GM12872 (cell line): ENCODE results near the gene ISY1.

Source experiments
- TF ChIP-seq, protein P1 (sequence below): IDR thresholded peaks from 3 replicates; pipeline ENCODE4 v1.5.1; 2011; ENCODE audit warnings: low read depth, mild to moderate bottlenecking, low read length, moderate library complexity; ENCODE audit not compliant: insufficient read depth

The ISY1 gene

DNA sequence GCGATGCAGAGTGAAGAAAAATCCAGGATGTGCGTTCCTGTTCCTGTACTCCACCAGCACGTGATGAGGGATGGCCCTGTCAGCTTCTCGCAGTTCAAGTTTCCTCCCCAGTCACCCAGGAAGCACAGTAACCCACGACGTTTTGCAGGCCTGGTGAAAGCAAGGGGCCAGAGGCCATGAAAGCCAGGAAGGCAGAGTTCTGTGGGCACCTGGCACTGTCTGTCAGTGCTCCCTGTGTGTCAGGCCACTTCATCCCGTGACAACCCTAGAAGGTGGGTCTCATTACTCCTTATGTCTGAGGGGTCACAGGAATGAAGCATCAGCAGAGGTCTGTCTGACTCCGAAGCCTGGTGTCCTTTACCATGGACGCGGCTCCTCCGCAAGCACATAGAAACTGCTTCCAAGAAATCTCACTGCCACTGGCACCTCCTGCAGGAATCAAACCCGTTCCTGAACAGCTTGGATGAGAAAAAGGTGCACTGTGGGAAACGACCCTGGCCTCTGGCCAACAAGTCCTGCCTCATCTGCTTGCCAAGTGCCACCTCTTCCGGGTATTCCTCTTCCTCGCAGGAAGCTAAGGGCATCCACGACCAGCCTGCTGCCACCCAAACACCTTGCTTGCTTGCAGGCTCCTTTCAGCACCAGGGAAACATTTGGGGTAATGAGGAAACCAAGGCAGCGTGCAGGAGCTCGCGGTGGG, 53.8 kb downstream of the ISY1 start:
- TF ChIP-seq, protein P1, sequence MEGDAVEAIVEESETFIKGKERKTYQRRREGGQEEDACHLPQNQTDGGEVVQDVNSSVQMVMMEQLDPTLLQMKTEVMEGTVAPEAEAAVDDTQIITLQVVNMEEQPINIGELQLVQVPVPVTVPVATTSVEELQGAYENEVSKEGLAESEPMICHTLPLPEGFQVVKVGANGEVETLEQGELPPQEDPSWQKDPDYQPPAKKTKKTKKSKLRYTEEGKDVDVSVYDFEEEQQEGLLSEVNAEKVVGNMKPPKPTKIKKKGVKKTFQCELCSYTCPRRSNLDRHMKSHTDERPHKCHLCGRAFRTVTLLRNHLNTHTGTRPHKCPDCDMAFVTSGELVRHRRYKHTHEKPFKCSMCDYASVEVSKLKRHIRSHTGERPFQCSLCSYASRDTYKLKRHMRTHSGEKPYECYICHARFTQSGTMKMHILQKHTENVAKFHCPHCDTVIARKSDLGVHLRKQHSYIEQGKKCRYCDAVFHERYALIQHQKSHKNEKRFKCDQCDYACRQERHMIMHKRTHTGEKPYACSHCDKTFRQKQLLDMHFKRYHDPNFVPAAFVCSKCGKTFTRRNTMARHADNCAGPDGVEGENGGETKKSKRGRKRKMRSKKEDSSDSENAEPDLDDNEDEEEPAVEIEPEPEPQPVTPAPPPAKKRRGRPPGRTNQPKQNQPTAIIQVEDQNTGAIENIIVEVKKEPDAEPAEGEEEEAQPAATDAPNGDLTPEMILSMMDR, result no peak

DNA sequence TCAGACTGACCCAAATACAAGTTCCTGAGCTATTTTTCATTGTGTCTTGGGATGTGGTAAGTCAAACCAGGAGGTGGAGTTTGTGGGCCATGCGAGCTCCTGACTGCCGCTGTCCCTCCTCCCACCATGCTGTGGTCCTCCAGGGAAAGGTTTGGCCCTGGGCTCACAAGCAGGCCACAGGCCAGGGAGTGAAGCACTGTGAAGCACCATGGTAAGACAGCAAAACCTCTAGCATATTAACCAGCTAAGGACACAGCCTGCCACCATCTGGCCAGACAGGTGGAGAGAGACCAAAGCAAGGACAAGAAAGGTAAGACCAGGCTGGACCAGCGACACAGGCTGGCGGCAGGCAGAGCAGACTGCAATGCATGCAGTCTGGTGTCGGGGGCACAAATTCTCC, 54.5 kb downstream of the ISY1 start:
- TF ChIP-seq, protein P1, result no peak

DNA sequence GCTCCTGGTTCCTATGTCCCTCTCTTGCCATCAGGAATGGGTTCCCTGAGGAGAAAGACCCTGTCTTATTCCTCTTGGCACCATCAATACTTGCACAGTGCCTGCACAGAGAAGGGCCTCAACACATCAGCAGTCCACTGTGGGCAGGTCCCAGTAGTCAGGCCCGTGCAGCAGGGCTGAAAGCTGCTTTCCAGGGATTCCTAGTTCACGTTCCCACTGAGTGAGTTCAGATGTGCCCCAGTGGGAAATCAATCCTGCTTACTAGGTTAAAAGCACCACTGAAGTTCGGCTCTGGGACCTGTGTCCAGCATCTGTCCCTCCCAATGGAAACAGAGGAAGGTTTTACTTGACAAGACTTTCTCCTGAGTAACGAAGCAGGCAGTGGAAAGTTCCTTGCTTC, 55.0 kb downstream of the ISY1 start:
- TF ChIP-seq, protein P1, result no peak

DNA sequence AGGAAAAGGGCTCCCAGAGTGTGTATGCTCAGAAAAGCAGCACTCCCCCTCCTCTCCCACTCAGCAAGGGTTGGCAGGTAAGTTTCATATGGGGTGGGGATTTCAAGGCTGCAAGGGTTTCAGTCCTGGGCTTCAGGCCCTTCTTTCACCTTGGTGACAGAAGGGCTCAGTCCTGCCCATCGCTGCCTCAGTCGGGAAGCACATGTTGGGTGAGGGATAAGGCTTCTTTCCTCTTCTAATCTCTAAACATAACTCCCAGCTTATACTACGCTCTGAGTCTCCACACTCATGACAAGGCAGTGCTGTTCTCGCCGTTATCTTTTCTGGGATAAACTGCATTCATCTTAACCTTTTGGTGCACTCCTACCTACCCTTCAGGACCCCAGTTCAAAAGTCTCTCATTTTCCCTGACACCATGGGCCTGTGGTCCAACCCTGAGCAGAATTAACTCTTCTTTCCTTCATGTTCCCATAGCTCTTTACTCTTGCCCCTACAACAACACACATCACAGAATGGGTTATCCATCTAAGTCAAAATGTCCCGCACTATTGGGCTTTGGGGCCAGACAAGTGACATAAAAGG, 56.3 kb downstream of the ISY1 start:
- TF ChIP-seq, protein P1, result no peak

DNA sequence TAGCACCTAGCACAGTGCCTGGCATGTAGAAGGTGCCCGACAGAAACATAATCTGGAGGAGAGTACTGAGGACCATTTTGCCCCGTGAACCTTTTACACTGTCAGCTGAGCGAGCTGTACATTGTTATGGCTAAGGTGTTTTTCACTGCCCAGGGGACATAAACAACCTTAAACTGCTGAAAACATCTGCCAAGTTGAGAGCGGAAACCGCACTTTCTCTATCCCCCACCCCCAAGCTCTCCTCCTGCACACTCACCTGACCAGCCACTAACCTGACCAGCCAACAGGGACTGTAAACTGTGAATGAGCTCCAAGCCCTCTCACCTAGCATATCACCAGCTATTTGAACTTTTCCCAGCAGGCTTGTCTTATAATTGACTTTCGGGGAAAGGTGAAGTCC, 56.8 kb downstream of the ISY1 start:
- TF ChIP-seq, protein P1, result no peak

DNA sequence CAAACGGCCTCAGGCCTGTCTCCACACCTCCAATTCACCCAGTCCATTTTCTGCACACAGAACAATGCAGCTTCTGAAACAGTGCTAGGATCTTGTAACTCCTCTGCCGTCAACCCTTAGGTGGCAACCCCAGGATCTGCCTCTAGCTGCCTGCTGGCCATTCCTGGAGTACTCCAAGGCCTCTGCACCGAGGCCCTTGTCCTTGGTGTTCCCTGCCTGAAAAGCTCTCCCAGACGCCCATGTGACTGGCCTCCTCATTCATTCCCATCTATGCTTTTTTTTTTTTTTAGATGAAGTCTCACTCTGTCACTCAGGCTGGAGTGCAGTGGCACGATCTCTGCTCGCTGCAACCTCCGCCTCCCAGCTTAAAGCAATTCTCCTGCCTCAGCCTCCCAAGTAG, 57.6 kb downstream of the ISY1 start:
- TF ChIP-seq, protein P1, result no peak

DNA sequence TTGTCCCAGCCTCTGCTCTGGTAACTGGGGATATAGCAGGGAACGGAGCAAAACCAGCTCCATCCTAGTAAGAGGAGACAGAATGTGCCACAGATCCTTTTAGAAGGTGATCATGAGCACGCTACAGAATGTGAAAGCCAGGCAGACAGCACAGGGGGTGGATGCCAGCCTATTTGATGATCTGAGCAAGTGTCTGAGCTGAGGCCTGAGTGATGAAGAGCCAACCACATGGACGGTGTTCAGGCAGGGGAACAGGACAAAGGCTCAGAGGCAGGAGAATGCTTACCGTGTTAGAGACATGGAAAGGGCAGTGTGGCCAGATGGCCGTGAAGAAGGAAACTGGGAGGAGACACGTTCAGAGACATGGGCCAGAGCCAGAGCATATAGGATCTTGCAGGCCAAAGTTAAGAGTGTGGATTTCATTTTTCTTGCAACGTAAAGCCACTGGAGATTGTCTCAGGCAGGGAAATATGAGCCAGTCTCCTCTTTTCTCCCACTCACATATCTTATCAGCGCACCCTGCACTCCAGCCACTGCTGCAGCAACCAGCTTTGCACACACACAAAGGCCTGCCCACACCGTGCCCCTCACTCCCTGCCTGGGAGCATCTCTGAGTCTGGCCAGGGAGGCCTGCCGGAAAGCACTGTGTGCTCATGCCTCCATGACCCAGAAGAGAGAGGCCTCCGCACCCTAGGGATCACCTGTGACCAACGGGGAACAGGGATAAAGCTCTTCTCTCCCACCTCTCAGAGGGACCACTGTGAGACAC, 59.3 kb downstream of the ISY1 start:
- TF ChIP-seq, protein P1, result no peak
